Thoracic aorta (tissue), 2 donors: ENCODE data around the gene SCNM1. TPM values are rescaled to one million over a fixed set of nuclear protein-coding genes. Genes with fewer than 3 reads are reported as not detected.
A peak's percentile ranks its signal among the peaks of the same experiment; 100 is the strongest.

Experiments used
- ATAC-seq: fragments of 150-250 bp; one replicate; pipeline ENCODE4 v1.8.0; 2017; ENCODE audit warnings: low read depth; ENCODE audit not compliant: insufficient number of reproducible peaks, low FRiP score
- DNase-seq: peaks from one replicate; pipeline ENCODE4 v3.0.0-alpha.2; 2020; ENCODE audit warnings: low spot score
- H3K27ac ChIP-seq, 2 donors: fragments of 200-600 bp; sonication (generic); 1 replicate in 1 of 2; 2 replicates in 1 of 2; pipeline ENCODE4 v1.5.1; 2016; ENCODE audit warnings: mild to moderate bottlenecking in 2 of 2, moderate library complexity in 2 of 2
- H3K27me3 ChIP-seq: fragments of 200-600 bp; sonication (generic); replicated peaks from 2 replicates; pipeline ENCODE4 v1.6.0; 2016; ENCODE audit warnings: mild to moderate bottlenecking; ENCODE audit not compliant: insufficient read depth
- H3K36me3 ChIP-seq: fragments of 200-600 bp; sonication (generic); one replicate; pipeline ENCODE4 v1.5.1; 2016
- H3K4me1 ChIP-seq, 2 donors: fragments of 200-600 bp; sonication (generic); 1 replicate in 1 of 2; 2 replicates in 1 of 2; pipeline versions ENCODE4 v1.5.1 to v1.6.0; 2016; ENCODE audit warnings: low read depth in 2 of 2, mild to moderate bottlenecking in 1 of 2; ENCODE audit not compliant: control insufficient read depth in 1 of 2
- H3K4me3 ChIP-seq: fragments of 200-600 bp; sonication (generic); 2 replicates; pipeline ENCODE4 v1.5.1; 2016; ENCODE audit warnings: mild to moderate bottlenecking
- H3K9me3 ChIP-seq: fragments of 200-600 bp; sonication (generic); 2 replicates; pipeline ENCODE4 v1.5.1; 2016
- CTCF ChIP-seq: fragments of 200-600 bp; sonication (generic); IDR thresholded peaks from one replicate; pipeline ENCODE4 v1.5.1; 2019; ENCODE audit warnings: antibody characterized with exemption
- total RNA-seq, 2 donors: library from RNA; depleted of rRNA; stranded (reverse); fragments of >200 nt; gene quantifications; one replicate each; pipeline versions ENCODE4 v1.1.0 to v1.2.3, GENCODE V29; 2016

The SCNM1 gene
- total RNA-seq, 2 donors from 2014 or later = 19.1 to 27.7 TPM

DNA sequence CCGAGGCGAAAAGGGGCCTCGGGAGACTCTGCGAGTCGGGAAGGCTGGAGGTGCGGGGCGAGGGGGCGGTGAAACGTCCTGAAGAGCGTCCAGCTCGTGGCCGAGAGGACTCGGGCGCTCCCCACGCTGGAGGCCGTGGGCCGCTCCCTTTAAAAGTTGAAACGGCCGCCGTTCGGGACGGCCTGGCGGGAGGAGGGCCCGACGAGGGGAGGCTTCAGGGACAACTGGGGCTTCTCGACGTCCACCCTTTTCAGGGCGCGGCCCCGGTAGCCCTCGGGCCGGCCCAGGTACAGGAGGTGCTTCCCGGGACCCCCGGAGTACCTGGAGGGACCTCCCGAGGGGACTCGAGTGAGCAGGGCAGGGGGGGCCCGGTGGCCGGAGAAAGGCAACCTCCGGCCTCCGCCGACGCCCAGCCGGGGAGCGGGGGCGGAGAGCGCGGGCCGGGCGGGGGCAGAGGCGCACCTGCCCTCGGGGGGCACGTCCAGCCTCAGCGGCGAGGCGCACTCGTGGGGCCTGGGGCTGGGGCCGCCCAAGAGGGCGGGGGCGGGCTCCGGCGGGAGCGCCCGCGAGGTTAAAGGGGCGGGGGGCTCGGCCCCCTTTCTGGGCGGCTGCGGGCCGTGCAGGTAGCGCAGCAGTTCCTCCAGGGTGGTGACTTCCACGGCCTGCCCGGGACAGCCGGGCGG is 33.5 kb upstream of the SCNM1 start:
- Histone ChIP-seq H3K27me3 (no peaks in the 10 kb centered on the region), H3K4me1 (no peaks in the 10 kb centered on the region), H3K9me3 (no peaks in the 10 kb centered on the region), H3K4me3 (peak overlapping the region; percentile 70), H3K27ac (no peak overlapping the region), H3K36me3 (peaks cover 5% of the 10 kb centered on the region)
- ATAC-seq (no peak), DNase-seq (no peak)
- no peak for TF ChIP-seq CTCF

DNA sequence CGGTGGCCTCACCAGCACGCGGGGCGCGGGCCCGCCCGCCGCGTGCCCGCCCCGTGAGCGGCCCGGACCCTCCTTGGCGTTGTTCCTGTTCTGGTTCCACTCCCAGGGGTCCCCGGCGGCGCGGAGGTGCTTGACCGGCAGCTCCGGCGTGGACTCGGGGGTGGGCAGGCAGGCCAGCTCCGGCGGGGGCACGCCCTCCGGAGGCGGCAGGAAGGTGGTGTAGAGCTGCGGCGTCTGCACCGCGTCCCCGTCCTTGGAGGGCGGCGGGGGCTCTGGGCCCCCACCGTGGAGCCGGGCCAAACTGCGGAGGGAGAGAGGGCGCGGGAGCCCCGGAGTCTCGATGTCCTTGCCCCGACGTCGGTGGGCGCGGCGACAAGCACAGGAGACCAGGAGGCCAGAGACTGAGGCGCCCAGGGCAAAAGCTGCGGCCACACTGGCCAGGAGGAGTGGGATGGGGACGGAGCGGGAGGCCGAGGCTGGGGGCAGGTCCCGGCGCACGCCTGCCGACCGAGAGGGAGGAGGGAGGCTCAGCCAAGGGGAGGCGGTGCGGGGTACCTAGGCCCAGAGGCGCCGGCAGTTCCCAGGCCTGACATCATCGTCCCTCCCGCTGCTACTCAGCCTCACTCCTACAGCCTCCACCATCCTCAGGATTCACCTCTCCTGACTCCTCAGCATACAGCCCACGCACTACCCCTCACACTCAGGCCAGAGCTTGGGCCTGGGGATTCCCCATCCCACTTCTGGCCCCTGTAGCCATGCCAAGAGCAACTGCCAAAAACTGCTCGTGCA is 32.7 kb upstream of the SCNM1 start:
- ATAC-seq = no peak
- Histone ChIP-seq H3K36me3 (peaks cover 5% of the 10 kb centered on the region), H3K4me3 (no peak overlapping the region), H3K4me1 (no peaks in the 10 kb centered on the region), H3K27me3 (no peaks in the 10 kb centered on the region), H3K9me3 (no peaks in the 10 kb centered on the region), H3K27ac (no peak overlapping the region)
- no peak for DNase-seq
- no peak for TF ChIP-seq CTCF

- DNase-seq = no peak
- peaks cover 5% of the 10 kb centered on the region for H3K36me3 ChIP-seq
- no peak for ATAC-seq
Measured at GRCh38 chr1:151134396-151134795, 31.5 kb upstream of the SCNM1 start.

DNA sequence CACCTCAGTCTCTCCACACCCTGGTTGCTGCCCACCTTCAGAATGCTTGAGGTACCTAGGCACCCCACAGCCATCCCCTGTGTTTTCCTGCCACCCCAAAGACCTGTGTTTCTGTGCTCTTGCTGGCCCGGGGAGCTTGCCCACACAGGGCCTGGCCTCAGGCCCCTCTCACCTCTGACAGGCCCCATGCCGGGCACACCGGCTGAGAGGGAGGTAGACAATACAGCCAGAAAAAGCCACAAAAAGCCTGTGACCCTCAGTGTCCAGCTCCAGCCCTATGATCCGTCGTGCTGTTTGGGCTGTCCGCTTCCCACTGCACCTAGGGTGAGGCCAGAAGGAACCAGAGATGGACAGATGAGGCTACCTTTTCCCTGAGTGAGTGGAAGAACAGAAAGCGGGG is 31.0 kb upstream of the SCNM1 start:
- no peaks in the 10 kb centered on the region for H3K4me1 ChIP-seq
- no peak overlapping the region for H3K27ac ChIP-seq
- no peaks in the 10 kb centered on the region for H3K27me3 ChIP-seq
- no peaks in the 10 kb centered on the region for H3K9me3 ChIP-seq
- TF ChIP-seq CTCF = no peak
- H3K4me3 ChIP-seq = no peak overlapping the region
- DNase-seq = no peak
- H3K36me3 ChIP-seq = peaks cover 5% of the 10 kb centered on the region
- no peak for ATAC-seq

More at GRCh38 chr1:151134396-151134795, 31.5 kb upstream of the SCNM1 start:
- TF ChIP-seq CTCF = no peak
- Histone ChIP-seq H3K27ac (no peak overlapping the region), H3K9me3 (no peaks in the 10 kb centered on the region), H3K4me1 (no peaks in the 10 kb centered on the region), H3K27me3 (no peaks in the 10 kb centered on the region), H3K4me3 (no peak overlapping the region)
